Liver (tissue), 3 donors: ENCODE data around the gene RPH3AL.

ENCODE experiments used
- FOXA1 ChIP-seq: IDR thresholded peaks from 2 replicates; pipeline ENCODE4 v1.6.1; 2016; ENCODE audit warnings: antibody characterized with exemption
- JUND ChIP-seq, 2 donors: IDR thresholded peaks; 2 replicates each; pipeline ENCODE4 v1.6.1; 2016; ENCODE audit warnings: antibody characterized with exemption in 2 of 2
- NR2F2 ChIP-seq: IDR thresholded peaks from 2 replicates; pipeline ENCODE4 v1.6.1; 2016; ENCODE audit warnings: antibody characterized with exemption
- RAD21 ChIP-seq, 2 donors: IDR thresholded peaks; 2 replicates each; pipeline ENCODE4 v1.6.1; 2016; ENCODE audit warnings: antibody characterized with exemption in 2 of 2, mild to moderate bottlenecking in 2 of 2
- SP1 ChIP-seq: IDR thresholded peaks from 2 replicates; pipeline ENCODE4 v1.6.1; 2018; ENCODE audit warnings: antibody characterized with exemption, mild to moderate bottlenecking
- YY1 ChIP-seq: IDR thresholded peaks from 2 replicates; pipeline ENCODE4 v1.6.1; 2016; ENCODE audit warnings: antibody characterized with exemption, mild to moderate bottlenecking
- TF ChIP-seq, protein P1 (sequence below): fragments of 150-350 bp; IDR thresholded peaks from 2 replicates; pipeline ENCODE4 v1.5.1; 2017; ENCODE audit warnings: improper control_type of control experiment, low read depth, low read length; ENCODE audit not compliant: missing input control
- TF ChIP-seq, protein P2 (sequence below): IDR thresholded peaks from 2 replicates; pipeline ENCODE4 v1.6.1; 2016; ENCODE audit warnings: antibody characterized with exemption, mild to moderate bottlenecking
- TF ChIP-seq, protein P3 (sequence below): IDR thresholded peaks from 2 replicates; pipeline ENCODE4 v1.6.1; 2016; ENCODE audit warnings: antibody characterized with exemption
- TF ChIP-seq, protein P4 (sequence below): IDR thresholded peaks from 2 replicates; pipeline ENCODE4 v1.6.1; 2016; ENCODE audit warnings: antibody characterized with exemption
- donor health status: healthy.
- donor health status: healthy.

DNA sequence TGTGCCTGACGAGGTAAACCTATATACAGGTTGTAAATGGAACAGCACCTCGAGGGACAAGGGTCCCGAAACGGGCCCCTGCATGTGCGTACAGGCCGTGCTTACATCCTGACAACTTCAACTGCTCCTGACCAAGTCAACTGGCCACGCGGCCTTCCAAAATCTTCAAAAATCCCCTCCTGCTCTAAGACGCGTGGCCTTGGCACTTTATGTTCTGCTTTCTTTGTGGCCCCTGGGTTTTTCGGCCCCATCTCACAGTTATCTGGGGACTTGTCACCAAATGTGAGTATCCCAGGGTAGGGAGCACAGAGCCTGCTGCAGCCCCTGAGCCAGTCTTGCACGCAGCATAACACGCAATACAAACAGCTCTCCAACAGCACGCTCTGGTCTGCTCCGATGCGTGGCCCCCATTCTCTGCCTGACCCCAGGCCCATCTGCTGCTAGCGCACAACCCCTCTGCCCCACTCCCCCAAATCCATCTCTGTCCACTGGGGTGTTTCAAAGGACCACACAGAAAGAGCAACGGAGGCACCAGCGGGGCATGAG is 659 bp downstream of the RPH3AL start:
- TF ChIP-seq, protein P1, sequence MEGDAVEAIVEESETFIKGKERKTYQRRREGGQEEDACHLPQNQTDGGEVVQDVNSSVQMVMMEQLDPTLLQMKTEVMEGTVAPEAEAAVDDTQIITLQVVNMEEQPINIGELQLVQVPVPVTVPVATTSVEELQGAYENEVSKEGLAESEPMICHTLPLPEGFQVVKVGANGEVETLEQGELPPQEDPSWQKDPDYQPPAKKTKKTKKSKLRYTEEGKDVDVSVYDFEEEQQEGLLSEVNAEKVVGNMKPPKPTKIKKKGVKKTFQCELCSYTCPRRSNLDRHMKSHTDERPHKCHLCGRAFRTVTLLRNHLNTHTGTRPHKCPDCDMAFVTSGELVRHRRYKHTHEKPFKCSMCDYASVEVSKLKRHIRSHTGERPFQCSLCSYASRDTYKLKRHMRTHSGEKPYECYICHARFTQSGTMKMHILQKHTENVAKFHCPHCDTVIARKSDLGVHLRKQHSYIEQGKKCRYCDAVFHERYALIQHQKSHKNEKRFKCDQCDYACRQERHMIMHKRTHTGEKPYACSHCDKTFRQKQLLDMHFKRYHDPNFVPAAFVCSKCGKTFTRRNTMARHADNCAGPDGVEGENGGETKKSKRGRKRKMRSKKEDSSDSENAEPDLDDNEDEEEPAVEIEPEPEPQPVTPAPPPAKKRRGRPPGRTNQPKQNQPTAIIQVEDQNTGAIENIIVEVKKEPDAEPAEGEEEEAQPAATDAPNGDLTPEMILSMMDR: no peak
- no peak for TF ChIP-seq JUND (IDR thresholded peaks at IDR 0.05)
- TF ChIP-seq SP1: no peak
- TF ChIP-seq, protein P2, sequence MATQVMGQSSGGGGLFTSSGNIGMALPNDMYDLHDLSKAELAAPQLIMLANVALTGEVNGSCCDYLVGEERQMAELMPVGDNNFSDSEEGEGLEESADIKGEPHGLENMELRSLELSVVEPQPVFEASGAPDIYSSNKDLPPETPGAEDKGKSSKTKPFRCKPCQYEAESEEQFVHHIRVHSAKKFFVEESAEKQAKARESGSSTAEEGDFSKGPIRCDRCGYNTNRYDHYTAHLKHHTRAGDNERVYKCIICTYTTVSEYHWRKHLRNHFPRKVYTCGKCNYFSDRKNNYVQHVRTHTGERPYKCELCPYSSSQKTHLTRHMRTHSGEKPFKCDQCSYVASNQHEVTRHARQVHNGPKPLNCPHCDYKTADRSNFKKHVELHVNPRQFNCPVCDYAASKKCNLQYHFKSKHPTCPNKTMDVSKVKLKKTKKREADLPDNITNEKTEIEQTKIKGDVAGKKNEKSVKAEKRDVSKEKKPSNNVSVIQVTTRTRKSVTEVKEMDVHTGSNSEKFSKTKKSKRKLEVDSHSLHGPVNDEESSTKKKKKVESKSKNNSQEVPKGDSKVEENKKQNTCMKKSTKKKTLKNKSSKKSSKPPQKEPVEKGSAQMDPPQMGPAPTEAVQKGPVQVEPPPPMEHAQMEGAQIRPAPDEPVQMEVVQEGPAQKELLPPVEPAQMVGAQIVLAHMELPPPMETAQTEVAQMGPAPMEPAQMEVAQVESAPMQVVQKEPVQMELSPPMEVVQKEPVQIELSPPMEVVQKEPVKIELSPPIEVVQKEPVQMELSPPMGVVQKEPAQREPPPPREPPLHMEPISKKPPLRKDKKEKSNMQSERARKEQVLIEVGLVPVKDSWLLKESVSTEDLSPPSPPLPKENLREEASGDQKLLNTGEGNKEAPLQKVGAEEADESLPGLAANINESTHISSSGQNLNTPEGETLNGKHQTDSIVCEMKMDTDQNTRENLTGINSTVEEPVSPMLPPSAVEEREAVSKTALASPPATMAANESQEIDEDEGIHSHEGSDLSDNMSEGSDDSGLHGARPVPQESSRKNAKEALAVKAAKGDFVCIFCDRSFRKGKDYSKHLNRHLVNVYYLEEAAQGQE: no peak
- TF ChIP-seq YY1: no peak
- TF ChIP-seq NR2F2: no peak
- TF ChIP-seq FOXA1: no peak
- TF ChIP-seq RAD21 (IDR thresholded peaks at IDR 0.05): no peak
- TF ChIP-seq, protein P3, sequence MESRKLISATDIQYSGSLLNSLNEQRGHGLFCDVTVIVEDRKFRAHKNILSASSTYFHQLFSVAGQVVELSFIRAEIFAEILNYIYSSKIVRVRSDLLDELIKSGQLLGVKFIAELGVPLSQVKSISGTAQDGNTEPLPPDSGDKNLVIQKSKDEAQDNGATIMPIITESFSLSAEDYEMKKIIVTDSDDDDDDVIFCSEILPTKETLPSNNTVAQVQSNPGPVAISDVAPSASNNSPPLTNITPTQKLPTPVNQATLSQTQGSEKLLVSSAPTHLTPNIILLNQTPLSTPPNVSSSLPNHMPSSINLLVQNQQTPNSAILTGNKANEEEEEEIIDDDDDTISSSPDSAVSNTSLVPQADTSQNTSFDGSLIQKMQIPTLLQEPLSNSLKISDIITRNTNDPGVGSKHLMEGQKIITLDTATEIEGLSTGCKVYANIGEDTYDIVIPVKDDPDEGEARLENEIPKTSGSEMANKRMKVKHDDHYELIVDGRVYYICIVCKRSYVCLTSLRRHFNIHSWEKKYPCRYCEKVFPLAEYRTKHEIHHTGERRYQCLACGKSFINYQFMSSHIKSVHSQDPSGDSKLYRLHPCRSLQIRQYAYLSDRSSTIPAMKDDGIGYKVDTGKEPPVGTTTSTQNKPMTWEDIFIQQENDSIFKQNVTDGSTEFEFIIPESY: no peak
- TF ChIP-seq, protein P4, sequence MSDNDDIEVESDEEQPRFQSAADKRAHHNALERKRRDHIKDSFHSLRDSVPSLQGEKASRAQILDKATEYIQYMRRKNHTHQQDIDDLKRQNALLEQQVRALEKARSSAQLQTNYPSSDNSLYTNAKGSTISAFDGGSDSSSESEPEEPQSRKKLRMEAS: no peak
